ENCODE measurements around the gene ZNF135.

ZNF135 gene

DNA sequence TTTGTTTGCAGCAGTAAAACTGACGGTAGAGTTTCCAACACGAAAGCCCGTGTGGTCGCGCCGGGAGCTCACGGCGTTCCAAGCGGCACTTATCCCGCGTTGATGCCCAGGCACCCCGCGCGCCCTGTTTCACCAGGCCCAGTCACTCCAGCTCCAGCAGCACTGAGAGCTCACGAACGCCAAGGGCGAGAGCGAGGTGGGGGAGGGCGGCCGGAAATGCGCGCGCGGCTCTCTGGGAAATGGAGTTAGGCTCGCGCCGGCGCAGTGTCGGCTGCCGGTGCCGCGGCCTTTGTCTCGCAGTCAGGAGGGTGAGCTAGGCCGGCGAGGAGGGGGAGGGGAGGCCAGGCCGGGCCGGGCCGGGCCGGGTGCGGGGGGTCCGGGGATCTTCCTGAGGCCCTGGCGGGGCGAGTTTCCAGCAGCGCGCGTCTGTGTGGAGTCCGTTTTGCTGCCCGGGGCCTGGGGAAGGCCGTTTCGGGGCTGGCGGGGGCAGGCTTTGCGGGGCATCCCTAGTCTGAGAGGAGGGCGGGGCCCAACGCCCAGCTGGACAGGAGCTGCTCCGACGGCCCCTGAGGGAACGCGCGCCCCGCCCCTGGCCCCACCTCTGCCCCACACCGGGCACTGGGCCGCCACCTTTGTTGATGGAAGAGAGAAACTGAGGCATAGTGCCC is at the start of gene ZNF135:
Gene ZNF135, plus strand, starts transcription at position 280 of the 668 bp plus-strand sequence. CDS start 721 bp downstream, outside the sequence.
- DNase-seq, result peak; percentile 80

- DNase-seq, result no peak
Measured at GRCh38 chr19:58009301-58009665, 49.8 kb upstream of the ZNF135 start.

DNA sequence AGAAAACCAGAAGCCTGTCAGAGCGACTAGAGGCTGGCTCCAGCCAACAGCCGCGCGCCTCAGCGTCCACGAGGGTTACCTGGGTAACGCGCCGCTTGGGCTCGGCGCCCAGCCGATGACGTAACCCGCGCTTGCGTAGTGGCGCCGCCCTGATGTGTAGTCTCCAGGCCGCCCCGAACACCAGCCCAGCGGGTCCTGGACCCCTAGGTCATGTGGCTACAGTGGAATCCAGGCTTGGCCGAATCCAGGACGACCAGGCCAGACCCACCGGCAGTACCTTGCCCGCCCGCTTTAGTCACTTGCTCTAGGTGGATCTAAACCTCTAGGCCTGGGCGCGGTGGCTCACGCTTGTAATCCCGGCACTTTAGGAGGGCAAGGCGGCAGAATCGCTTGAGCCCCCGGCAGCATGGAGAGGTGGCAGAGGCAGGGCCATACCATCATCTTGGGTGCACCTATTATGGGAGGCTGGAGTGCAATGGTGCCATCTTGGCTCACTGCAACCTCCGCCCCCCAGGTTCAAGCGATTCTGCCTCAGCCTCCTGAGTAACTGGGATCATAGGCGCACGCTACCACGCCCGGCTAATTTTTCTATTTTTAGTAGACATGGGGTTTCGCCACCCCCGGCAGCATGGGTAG is 49.3 kb upstream of the ZNF135 start:
- peak; percentile 91 for DNase-seq

DNA sequence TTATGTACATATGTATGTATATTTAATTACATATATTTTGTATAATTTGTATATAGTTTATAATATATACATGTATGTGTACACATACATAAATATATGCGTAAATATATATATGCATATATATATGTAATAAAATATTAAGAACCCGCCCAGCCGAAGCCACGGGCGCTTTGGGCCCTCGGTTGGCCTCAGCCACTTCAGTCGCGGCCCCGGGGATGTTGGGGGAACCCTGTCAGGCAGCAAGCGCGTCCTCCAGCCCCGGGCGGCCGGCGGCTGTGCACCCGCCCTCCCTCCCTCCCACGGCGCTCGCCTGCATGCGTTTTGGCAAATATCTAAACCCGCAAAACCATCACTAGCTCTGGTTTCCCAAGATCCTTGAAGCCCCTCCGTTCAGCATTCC is 48.6 kb upstream of the ZNF135 start:
- no peak for DNase-seq

- DNase-seq, result no peak
Measured at GRCh38 chr19:58014141-58014540, 44.9 kb upstream of the ZNF135 start.

DNA sequence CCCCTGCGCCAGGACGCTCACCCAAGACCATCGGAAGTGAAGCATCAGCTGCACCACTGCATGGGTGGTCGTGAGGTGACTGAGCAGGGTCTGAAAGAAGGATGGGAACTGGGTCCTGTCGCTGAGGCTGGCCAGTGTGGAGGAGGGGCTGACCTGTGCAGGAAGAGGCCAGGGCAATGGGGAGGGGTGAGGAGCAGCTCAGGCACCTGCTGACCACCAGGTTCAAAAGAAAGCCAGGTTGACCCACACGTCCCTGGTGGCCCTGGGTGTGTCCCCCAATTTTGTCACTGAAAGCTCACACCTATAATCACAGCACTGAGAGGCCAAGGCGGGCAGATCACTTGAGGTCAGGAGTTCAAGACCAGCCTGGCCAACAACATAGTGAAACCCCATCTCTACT is 39.0 kb upstream of the ZNF135 start:
- DNase-seq, result no peak

DNA sequence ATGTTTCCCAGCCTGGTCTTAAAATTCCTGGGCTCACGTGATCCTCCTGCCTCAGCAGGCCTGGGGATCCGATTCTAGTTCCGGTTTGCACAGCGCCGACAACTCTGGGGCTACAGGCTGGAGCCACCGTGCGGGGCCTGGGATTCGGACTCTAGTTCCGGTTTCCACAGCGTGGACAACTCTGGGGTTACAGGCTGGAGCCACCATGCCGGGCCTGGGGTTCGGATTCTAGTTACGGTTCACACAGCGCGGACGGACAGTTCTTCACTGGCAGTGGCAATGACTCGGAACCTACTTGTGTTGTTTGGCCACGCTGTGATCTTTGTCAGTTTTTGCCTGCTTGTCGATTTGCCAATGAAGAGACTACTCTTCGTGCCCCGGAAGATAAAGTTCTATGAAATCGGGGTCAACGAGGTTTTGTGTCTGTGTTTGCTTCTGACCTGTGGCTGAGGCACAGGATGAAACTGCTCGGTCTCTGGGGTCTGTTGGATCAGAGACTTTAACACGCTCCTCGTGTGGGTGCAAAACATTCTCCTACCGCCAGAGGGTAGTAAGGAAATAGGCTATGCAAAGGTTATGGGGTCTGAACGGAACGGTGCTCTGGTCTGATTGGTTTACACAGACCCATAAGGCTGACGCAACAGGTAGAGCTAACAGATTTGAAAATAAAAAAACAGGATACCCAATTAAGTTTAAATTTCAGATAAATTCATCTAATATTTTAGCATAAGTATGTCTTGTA is 37.4 kb upstream of the ZNF135 start:
- peak; percentile 82 for DNase-seq

DNA sequence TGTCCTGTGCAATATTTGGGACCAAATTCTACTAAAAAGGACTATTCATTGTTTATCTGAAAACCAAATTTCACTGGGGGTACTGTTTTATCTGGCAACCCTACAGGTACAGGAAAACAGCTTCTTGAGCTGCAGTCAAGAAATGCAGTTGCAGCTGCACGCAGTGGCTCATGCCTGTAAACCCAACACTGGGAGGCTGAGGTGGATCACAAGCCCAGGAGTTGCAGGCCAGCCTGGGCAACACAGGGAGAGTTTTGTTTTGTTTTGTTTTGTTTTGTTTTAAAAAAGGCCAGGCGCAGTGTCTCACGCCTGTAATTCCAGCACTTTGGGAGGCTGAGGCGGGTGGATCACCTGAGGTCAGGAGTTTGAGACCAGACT is 36.8 kb upstream of the ZNF135 start:
- no peak for DNase-seq

- no peak for DNase-seq
Measured at GRCh38 chr19:58024661-58025060, 34.4 kb upstream of the ZNF135 start.

DNA sequence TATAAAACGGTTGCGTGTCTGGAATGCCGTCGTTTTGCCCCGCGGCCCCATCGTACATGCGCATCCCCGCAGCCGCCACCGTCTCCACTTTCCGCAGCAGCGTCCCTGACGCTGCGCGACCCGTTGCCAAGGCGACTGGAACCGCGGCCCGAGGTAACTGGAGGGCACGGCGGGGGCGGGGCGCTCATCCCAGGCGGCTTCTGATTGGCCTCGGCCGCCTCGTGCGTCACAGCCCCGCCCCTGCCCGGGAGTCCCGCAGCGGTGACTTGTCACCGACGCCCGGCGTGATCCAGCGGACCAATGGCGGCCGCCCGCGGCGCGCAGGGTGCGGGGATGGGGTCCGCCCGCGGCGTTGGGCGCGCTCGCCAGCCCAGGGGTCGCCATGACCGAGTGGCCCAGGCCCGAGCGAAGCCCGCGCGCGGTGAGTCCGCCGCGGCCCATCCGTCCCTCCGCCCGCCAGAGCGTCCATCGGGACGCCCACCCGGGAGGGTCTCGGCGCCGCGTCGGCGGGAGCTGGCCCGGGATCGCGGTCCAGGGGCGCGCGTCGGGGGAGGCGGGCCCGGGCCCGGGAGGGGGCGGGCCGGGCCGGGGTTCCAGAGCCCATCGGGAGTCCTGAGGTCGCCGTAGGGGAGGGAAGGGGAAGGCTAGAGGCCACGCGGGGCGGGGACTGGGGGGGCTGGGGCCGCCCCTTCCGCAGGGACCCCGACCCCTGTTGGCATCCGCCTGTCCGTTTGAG is 25.2 kb upstream of the ZNF135 start, which contains the start of gene ZSCAN1:
Gene ZSCAN1, plus strand, starts transcription at position 285 of the 736 bp plus-strand sequence. CDS start 3,812 bp downstream, outside the sequence.
- DNase-seq, result peak; percentile 81

GRCh38 chr19:58034477-58034793 is 24.6 kb upstream of the ZNF135 start:
- no peak for DNase-seq

GRCh38 chr19:58035863-58036262 is 23.2 kb upstream of the ZNF135 start:
- no peak for DNase-seq

GRCh38 chr19:58037927-58038687 is 21.0 kb upstream of the ZNF135 start:
- no peak for DNase-seq

GRCh38 chr19:58038688-58039204 is 20.3 kb upstream of the ZNF135 start:
- DNase-seq, result peak; percentile 18

DNA sequence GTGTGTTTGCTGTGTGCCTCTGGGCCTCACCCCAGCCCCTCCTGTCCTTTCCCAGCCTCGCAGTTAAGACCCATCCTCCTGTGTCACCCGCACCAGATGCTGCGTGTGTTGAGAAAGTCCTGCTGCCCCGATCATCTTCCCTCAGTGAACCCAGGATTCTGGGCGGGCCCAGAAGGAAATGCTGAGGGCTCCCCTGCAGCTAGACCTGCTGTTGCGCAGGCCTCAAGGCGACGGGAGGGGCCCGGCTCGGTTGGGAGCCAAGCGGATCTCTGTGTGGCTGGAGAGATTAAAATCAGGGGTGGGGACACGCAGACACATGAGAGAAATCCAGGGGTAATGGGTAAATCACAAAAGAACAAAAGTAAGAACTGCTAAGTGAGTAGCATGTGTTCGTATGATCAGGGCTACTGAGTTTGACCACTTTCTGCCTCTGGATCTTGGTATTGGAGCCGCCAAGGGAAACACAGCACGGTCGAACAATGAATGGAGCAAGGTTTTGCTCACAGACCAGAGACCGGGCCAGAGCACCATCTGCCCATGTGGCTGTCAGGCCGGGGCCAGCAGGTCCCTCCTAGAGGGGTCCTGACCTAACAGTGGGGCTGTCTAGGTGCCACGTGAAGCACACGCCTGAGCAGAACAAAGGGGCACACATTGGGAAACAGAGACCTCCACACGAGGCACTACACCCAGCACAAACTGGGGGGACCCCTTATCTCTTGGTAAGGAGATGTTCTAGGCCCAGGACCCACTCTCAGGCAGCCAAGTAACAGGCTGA is 18.1 kb upstream of the ZNF135 start:
- no peak for DNase-seq

DNA sequence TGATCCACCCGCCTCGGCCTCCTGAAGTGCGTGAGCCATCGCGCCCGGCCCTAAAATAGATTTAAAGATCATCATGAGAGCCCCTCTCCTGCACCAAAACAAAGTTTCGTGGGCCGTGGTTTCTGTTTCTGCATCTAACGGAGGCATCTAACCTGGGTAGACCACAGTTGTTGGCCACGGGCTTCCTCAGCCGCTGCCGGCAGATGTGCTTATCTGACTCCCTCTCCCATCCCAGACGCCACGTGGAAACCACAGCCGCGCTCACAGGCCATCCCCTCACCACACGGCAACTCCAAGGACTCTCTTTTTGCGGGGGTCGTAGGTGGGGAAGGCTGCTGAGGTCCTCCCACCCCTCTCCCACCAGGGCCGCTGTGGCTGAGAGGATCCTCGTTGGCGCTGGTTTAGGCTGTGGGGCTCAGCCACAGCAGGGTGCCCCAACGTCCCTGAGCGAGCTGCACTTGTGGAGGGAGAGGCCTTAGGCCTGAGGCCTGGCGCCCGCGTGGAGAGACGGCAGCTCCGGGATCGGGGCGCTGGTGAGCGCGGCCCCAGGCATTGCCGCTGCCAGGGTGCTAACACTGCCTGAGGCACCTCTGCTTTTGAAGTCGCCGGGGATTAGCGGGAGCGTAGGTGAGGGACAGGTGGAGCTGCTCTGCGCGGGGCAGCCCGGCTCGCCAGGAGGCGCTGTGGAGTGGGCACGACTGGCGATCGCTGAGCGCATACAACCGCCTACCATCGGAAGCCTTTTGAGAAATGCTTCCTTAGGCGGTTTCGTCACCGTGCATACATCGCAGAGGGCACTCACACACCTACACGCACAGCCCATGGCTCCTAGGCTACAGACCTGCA is 16.4 kb upstream of the ZNF135 start:
- no peak for DNase-seq

DNA sequence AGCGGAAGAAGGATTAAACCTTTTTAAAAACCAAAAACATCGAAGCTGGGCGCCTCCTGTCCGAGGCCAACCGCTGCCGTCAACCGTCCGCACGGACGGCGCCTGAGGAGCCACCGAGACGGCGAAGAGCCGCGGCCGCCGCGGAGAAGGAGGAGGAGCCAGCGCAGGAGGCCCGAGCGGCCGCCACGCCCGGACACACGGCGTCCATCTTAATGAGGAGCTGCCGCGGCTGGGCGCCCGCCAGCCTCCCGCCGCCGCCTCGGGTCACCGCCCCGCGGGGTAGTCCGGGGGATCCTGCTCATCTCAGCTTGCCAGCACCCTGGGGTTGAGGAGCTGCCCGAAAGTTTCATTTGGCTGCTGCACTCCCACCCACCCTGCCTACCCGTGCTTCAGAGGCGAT is 14.7 kb upstream of the ZNF135 start:
- DNase-seq, result no peak

DNA sequence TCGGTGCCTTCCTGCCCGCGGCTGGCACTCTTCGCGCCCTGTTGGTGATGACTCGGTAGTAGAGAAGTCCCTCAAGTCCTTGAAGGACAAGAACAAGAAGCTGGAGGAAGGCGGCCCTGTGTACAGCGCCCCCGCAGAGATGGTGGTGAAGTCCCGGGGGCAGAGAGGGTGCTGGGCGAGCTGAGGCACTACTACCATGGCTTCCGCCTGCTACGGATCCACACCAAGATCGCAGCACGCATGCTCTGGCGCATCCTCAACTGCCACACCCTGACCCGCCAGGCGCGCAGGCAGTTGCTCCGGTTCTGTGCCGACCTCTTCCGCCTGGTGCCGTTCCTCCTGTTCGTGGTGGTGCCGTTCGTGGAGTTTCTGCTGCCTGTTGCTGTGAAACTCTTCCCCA is 14.2 kb upstream of the ZNF135 start:
- DNase-seq, result no peak

GRCh38 chr19:58045411-58046050 is 13.6 kb upstream of the ZNF135 start:
- DNase-seq, result no peak

- DNase-seq, result no peak
Measured at GRCh38 chr19:58046856-58047255, 12.2 kb upstream of the ZNF135 start.

All from hematopoietic multipotent progenitor cell treated with erythropoietin and hydrocortisone succinate and interleukin-3 and kit ligand, for 4 days (in vitro differentiated cells).